HCT116 (cell line): Measurements from ENCODE around the gene ABHD17C. TPM values are rescaled to one million over a fixed set of nuclear protein-coding genes. Genes with fewer than 3 reads are reported as not detected.

ENCODE experiments used
- ATAC-seq: fragments of 200-7000 bp; cut with Tn5 transposase; 2 replicates; pipeline ENCODE4 v1.9.1; 2020; ENCODE audit warnings: mild to moderate bottlenecking, moderate library complexity
- BruUV-seq: library from RNA; stranded (reverse); fragments of 400-500 nt; replicated peaks from 2 replicates; lab custom pipeline; 2021; lab: Mats Ljungman, UMichigan
- CTCF ChIA-PET: fragments of 300-600 bp; sonication (Branson Sonifier 250); formaldehyde crosslinking; loops from one replicate; lab custom pipeline; 2021; ENCODE audit warnings: antibody characterized with exemption; lab: Charles Lee
- POLR2A ChIA-PET: fragments of 300-600, 350-600 bp; sonication (Branson Sonifier 250); formaldehyde crosslinking; loops from one replicate; lab custom pipeline; 2021; ENCODE audit warnings: antibody characterized with exemption; lab: Charles Lee
- RAD21 ChIA-PET, 2 experiments: fragments of 300-600 bp; sonication (Branson Sonifier 250); formaldehyde crosslinking; loops; one replicate each; lab custom pipeline; 2023; ENCODE audit warnings: low total read pairs in 2 of 2; ENCODE audit not compliant: uncharacterized antibody in 2 of 2, unreplicated experiment in 2 of 2, low non-redundant PET in 1 of 2; lab: Charles Lee
- DNase-seq: peaks from one replicate; pipeline ENCODE4 v3.0.0-alpha.2; 2010; ENCODE audit warnings: low read depth, low spot score
- H2AFZ ChIP-seq: fragments of 200-600 bp; shearing (Covaris generic), sonication (generic); 2 replicates; pipeline ENCODE4 v1.6.1; 2017; ENCODE audit warnings: low read depth, mixed run types, mixed read lengths, antibody characterized with exemption, low read length; ENCODE audit not compliant: poor library complexity, severe bottlenecking
- H3K27ac ChIP-seq: 2 replicates; pipeline ENCODE4 v1.5.1; 2012; ENCODE audit warnings: low read depth, low read length
- H3K27me3 ChIP-seq: fragments of 200-600 bp; sonication (generic); 2 replicates; pipeline ENCODE4 v1.6.1; 2016; ENCODE audit warnings: mixed run types, low read length, mixed read lengths; ENCODE audit not compliant: insufficient read depth
- H3K36me3 ChIP-seq, 2 experiments: fragments of 200-500 bp in 1 of 2; fragments of 200-600 bp in 1 of 2; sonication (Bioruptor generic) in 1 of 2; sonication (generic) in 1 of 2; 2 replicates each; pipeline versions ENCODE4 v1.5.1 to v1.6.1; 2014 to 2016; ENCODE audit warnings: low read length in 2 of 2, inconsistent platforms in 1 of 2, mixed read lengths in 1 of 2, mixed run types in 1 of 2; ENCODE audit not compliant: insufficient read depth in 2 of 2, control insufficient read depth in 1 of 2
- H3K4me1 ChIP-seq, 2 experiments: fragments of 200-600 bp in 1 of 2; sonication (generic) in 1 of 2; 2 replicates each; pipeline versions ENCODE4 v1.5.1 to v1.6.1; 2012 to 2017; ENCODE audit warnings: low read length in 2 of 2, inconsistent platforms in 1 of 2, mild to moderate bottlenecking in 1 of 2, mixed read lengths in 1 of 2, mixed run types in 1 of 2, moderate library complexity in 1 of 2; ENCODE audit not compliant: insufficient read depth in 2 of 2, control insufficient read depth in 1 of 2
- H3K4me2 ChIP-seq: fragments of 200-600 bp; sonication (generic); 2 replicates; pipeline ENCODE4 v1.6.1; 2017; ENCODE audit warnings: mixed run types, low read length, mixed read lengths
- H3K4me3 ChIP-seq, 2 experiments: fragments of 200-600 bp in 1 of 2; sonication (generic) in 1 of 2; replicated peaks in 1 of 2; 2 replicates each; pipeline ENCODE4 v1.5.1; 2011 to 2016; ENCODE audit warnings: low read length in 2 of 2, control low read depth in 1 of 2, low read depth in 1 of 2, mild to moderate bottlenecking in 1 of 2, mixed read lengths in 1 of 2, mixed run types in 1 of 2
- H3K79me2 ChIP-seq: fragments of 200-600 bp; sonication (generic); 2 replicates; pipeline ENCODE4 v1.6.1; 2017; ENCODE audit warnings: mild to moderate bottlenecking, mixed run types, low read length, moderate library complexity, mixed read lengths; ENCODE audit not compliant: insufficient read depth
- H3K9ac ChIP-seq: fragments of 200-600 bp; sonication (generic); 2 replicates; pipeline ENCODE4 v1.6.1; 2016; ENCODE audit warnings: low read length, mixed read lengths
- H3K9me2 ChIP-seq: fragments of 200-600 bp; sonication (generic), shearing (Covaris generic); 2 replicates; pipeline ENCODE4 v1.6.1; 2017; ENCODE audit warnings: mixed run types, mild to moderate bottlenecking, moderate library complexity; ENCODE audit not compliant: insufficient read depth
- H3K9me3 ChIP-seq, 2 experiments: fragments of 200-500 bp in 1 of 2; fragments of 200-600 bp in 1 of 2; sonication (Bioruptor generic) in 1 of 2; sonication (generic) in 1 of 2; 2 replicates each; pipeline ENCODE4 v1.6.1; 2014 to 2017; ENCODE audit warnings: low read length in 2 of 2, mixed read lengths in 2 of 2, inconsistent platforms in 1 of 2, low read depth in 1 of 2, mild to moderate bottlenecking in 1 of 2, mixed run types in 1 of 2, moderate library complexity in 1 of 2; ENCODE audit not compliant: control insufficient read depth in 1 of 2, insufficient read depth in 1 of 2
- H4K20me1 ChIP-seq: fragments of 200-600 bp; sonication (generic), shearing (Covaris generic); 2 replicates; pipeline ENCODE4 v1.6.1; 2017; ENCODE audit warnings: mixed run types, mild to moderate bottlenecking, moderate library complexity; ENCODE audit not compliant: insufficient read depth
- ATF3 ChIP-seq: IDR thresholded peaks from 2 replicates; pipeline ENCODE4 v1.6.1; 2012
- CBX3 ChIP-seq: IDR thresholded peaks from 2 replicates; pipeline ENCODE4 v1.6.1; 2012; ENCODE audit warnings: low read depth
- CTCF ChIP-seq, 3 experiments: fragments of 200-600 bp in 1 of 3; sonication (generic) in 1 of 3; IDR thresholded peaks in 2 of 3; conservative IDR thresholded peaks in 1 of 3; 2 replicates each; pipeline ENCODE4 v1.5.1; 2012 to 2017; ENCODE audit warnings: low read depth in 2 of 3, low read length in 2 of 3, antibody characterized with exemption in 1 of 3, borderline replicate concordance in 1 of 3, control low read depth in 1 of 3, mild to moderate bottlenecking in 1 of 3, mixed read lengths in 1 of 3, mixed run types in 1 of 3, moderate library complexity in 1 of 3; ENCODE audit not compliant: insufficient read depth in 1 of 3
- EGR1 ChIP-seq: IDR thresholded peaks from 2 replicates; pipeline ENCODE4 v1.6.1; 2012; ENCODE audit warnings: low read depth
- ELF1 ChIP-seq: IDR thresholded peaks from 2 replicates; pipeline ENCODE4 v1.6.1; 2012; ENCODE audit warnings: low read depth, borderline replicate concordance
- EZH2 ChIP-seq: fragments of 200-600 bp; sonication (generic); IDR thresholded peaks from 2 replicates; pipeline ENCODE4 v1.6.1; 2017; ENCODE audit warnings: antibody characterized with exemption, mixed run types
- EZH2phosphoT487 ChIP-seq: fragments of 200-600 bp; IDR thresholded peaks from 2 replicates; pipeline ENCODE4 v1.6.1; 2018; ENCODE audit warnings: antibody characterized with exemption, borderline replicate concordance
- FOSL1 ChIP-seq: IDR thresholded peaks from 2 replicates; pipeline ENCODE4 v1.6.1; 2012; ENCODE audit warnings: low read depth
- MAX ChIP-seq: IDR thresholded peaks from 2 replicates; pipeline ENCODE4 v1.6.1; 2012
- POLR2A ChIP-seq: IDR thresholded peaks from 2 replicates; pipeline ENCODE4 v1.7.0; 2011; ENCODE audit warnings: borderline replicate concordance; ENCODE audit not compliant: insufficient read depth, insufficient read length; ENCODE audit errors: extremely low read depth
- POLR2AphosphoS5 ChIP-seq: IDR thresholded peaks from 2 replicates; pipeline ENCODE4 v1.6.1; 2011; ENCODE audit warnings: mild to moderate bottlenecking, low read depth, low read length, moderate library complexity
- RAD21 ChIP-seq: IDR thresholded peaks from 2 replicates; pipeline ENCODE4 v1.6.1; 2012; ENCODE audit warnings: low read depth, mild to moderate bottlenecking
- REST ChIP-seq: IDR thresholded peaks from 2 replicates; pipeline ENCODE4 v1.6.1; 2012; ENCODE audit warnings: low read depth
- SIN3A ChIP-seq: IDR thresholded peaks from 2 replicates; pipeline ENCODE4 v1.6.1; 2012; ENCODE audit warnings: low read depth
- SP1 ChIP-seq: IDR thresholded peaks from 2 replicates; pipeline ENCODE4 v1.6.1; 2012; ENCODE audit warnings: low read depth
- SRF ChIP-seq: IDR thresholded peaks from 2 replicates; pipeline ENCODE4 v1.6.1; 2012; ENCODE audit warnings: low read depth
- TCF7L2 ChIP-seq: IDR thresholded peaks from 2 replicates; pipeline ENCODE4 v1.7.0; 2011; ENCODE audit warnings: borderline replicate concordance, inconsistent platforms; ENCODE audit not compliant: insufficient read depth, insufficient read length; ENCODE audit errors: extremely low read depth
- ZFX ChIP-seq: fragments of 450-650 bp; IDR thresholded peaks from 2 replicates; pipeline ENCODE4 v1.6.1; 2017
- ZNF274 ChIP-seq: fragments of 200-500 bp; sonication (Bioruptor generic); IDR thresholded peaks from 2 replicates; pipeline ENCODE4 v1.6.1; 2014; ENCODE audit warnings: mild to moderate bottlenecking, low read depth, low read length, inconsistent platforms
- intact Hi-C: fragments of 100-400 bp; cut with micrococcal nuclease; formaldehyde crosslinking; loops from 2 replicates; pipeline ENCODE4 v1.10.0; 2022
- total RNA-seq: library from RNA; stranded (reverse); gene quantifications from one replicate; pipeline ENCODE4 v1.2.1, GENCODE V29; 2021; ENCODE audit not compliant: unreplicated experiment

ABHD17C gene
- total RNA-seq, 1 experiment from 2014 or later = 27.9 TPM

GRCh38 chr15:80659375-80659774, 35.7 kb upstream of the ABHD17C start:
- Histone ChIP-seq H3K9me2 (no peaks in the 10 kb centered on the region), H3K79me2 (no peaks in the 10 kb centered on the region), H3K4me3 (no peak overlapping the region), H3K9ac (no peak overlapping the region), H3K27ac (no peak overlapping the region), H2AFZ (no peak overlapping the region), H3K4me2 (no peak overlapping the region), H4K20me1 (no peaks in the 10 kb centered on the region), H3K4me1 (no peaks in the 10 kb centered on the region; a peak in 1 of 4 replicates), H3K36me3 (no peaks in the 10 kb centered on the region), H3K9me3 (no peaks in the 10 kb centered on the region), H3K27me3 (no peaks in the 10 kb centered on the region)
- CTCF ChIA-PET = interaction anchor here (0.6 to 1.9 kb wide), 4 partner anchors 10 to 722 kb away, joined by 3 to 12 read pairs (median 5); no protein-coding TSS in a partner anchor
- DNase-seq (no peak), ATAC-seq (no peak)
- intact Hi-C loops = no loop called here
- TF ChIP-seq SIN3A (no peak), ATF3 (no peak), SP1 (no peak), TCF7L2 (no peak), EZH2phosphoT487 (no peak), CBX3 (no peak), FOSL1 (no peak), MAX (no peak), ZFX (no peak), POLR2A (no peak), RAD21 (no peak), SRF (no peak), CTCF (IDR thresholded peaks at IDR 0.05 in 2 of 3, conservative IDR thresholded peaks at IDR 0.05 in 1 of 3; ENCODE audit: borderline replicate concordance in 1 of 3, insufficient read depth in 1 of 3, low read depth in 2 of 3, low read length in 2 of 3) (no peak), EZH2 (no peak), EGR1 (no peak), POLR2AphosphoS5 (no peak), ELF1 (no peak), REST (no peak), ZNF274 (no peak)
- BruUV-seq = no TSS peak
- POLR2A ChIA-PET = no interaction called here
- RAD21 ChIA-PET = interaction anchor here in 1 of 2 experiments (1.8 kb wide), 1 partner anchor 117 kb away, joined by 5 read pairs; no protein-coding TSS in a partner anchor
